ENCODE results near the gene EVI5L.
"Not testable (repeated sequence)": the region's sequence is repeated elsewhere in the genome, so short reads cannot be mapped to it uniquely, and the experiment has no call there.

EVI5L gene

GRCh38 chr19:7829561-7830271 is at the start of gene EVI5L:
EVI5L (plus strand) TSS chr19:7830218; CDS start chr19:7846543, 16,325 bp downstream.
- peak; percentile 100 for DNase-seq

GRCh38 chr19:7781157-7781556 is 48.9 kb upstream of the EVI5L start:
- DNase-seq, result no peak

- peak; percentile 87 for DNase-seq
Observed at GRCh38 chr19:7783991-7784423, 46.0 kb upstream of the EVI5L start.

- DNase-seq, result no peak
Observed at GRCh38 chr19:7784856-7785255, 45.2 kb upstream of the EVI5L start.

GRCh38 chr19:7787141-7787540 is 42.9 kb upstream of the EVI5L start:
- no peak for DNase-seq

GRCh38 chr19:7787602-7788177 is 42.3 kb upstream of the EVI5L start:
- DNase-seq, result no peak

GRCh38 chr19:7788178-7788932 is 41.7 kb upstream of the EVI5L start:
- no peak for DNase-seq

- no peak for DNase-seq
Observed at GRCh38 chr19:7788933-7789323, 41.1 kb upstream of the EVI5L start.

GRCh38 chr19:7789447-7789846 is 40.6 kb upstream of the EVI5L start:
- DNase-seq, result no peak

GRCh38 chr19:7790416-7790815 is 39.6 kb upstream of the EVI5L start:
- no peak for DNase-seq

GRCh38 chr19:7792281-7792680 is 37.7 kb upstream of the EVI5L start:
- no peak for DNase-seq

GRCh38 chr19:7792701-7793100 is 37.3 kb upstream of the EVI5L start:
- DNase-seq, result not testable (repeated sequence)

GRCh38 chr19:7793493-7793892 is 36.5 kb upstream of the EVI5L start:
- DNase-seq, result no peak

- no peak for DNase-seq
Observed at GRCh38 chr19:7795555-7796161, 34.4 kb upstream of the EVI5L start.

- DNase-seq, result peak; percentile 82
Observed at GRCh38 chr19:7799640-7800355, 30.2 kb upstream of the EVI5L start.

GRCh38 chr19:7801020-7801570 is 28.9 kb upstream of the EVI5L start:
- no peak for DNase-seq

GRCh38 chr19:7806234-7806633 is 23.8 kb upstream of the EVI5L start:
- no peak for DNase-seq

GRCh38 chr19:7806876-7807275 is 23.1 kb upstream of the EVI5L start:
- DNase-seq, result no peak

GRCh38 chr19:7808108-7808507 is 21.9 kb upstream of the EVI5L start:
- no peak for DNase-seq

GRCh38 chr19:7811989-7812388 is 18.0 kb upstream of the EVI5L start:
- no peak for DNase-seq

GRCh38 chr19:7815325-7815724 is 14.7 kb upstream of the EVI5L start:
- no peak for DNase-seq

- not testable (repeated sequence) for DNase-seq
Observed at GRCh38 chr19:7816040-7816439, 14.0 kb upstream of the EVI5L start.

- peak; percentile 89 for DNase-seq
Observed at GRCh38 chr19:7817801-7818200, 12.2 kb upstream of the EVI5L start.

Measured in inflammatory macrophage treated with lipopolysaccharide for 4 hours (primary cell).